Thyroid gland (tissue), 4 donors: ENCODE measurements around the gene RAD52. TPM values are rescaled to one million over a fixed set of nuclear protein-coding genes. Genes with fewer than 3 reads are reported as not detected.

Experiments
- DNase-seq, 2 donors: peaks; one replicate each; pipeline ENCODE4 v3.0.0-alpha.2; 2019
- H3K27ac ChIP-seq, 3 donors: fragments of 200-600 bp; sonication (generic); 1 replicate in 2 of 3; 2 replicates in 1 of 3; pipeline ENCODE4 v1.5.1; 2016 to 2019; ENCODE audit warnings: mild to moderate bottlenecking in 1 of 3, moderate library complexity in 1 of 3
- H3K27me3 ChIP-seq: fragments of 200-600 bp; sonication (generic); one replicate; pipeline ENCODE4 v1.5.1; 2019
- H3K36me3 ChIP-seq, 2 donors: fragments of 200-600 bp; sonication (generic); one replicate each; pipeline ENCODE4 v1.5.1; 2016 to 2019
- H3K4me1 ChIP-seq, 2 donors: fragments of 200-600 bp; sonication (generic); one replicate each; pipeline ENCODE4 v1.5.1; 2017 to 2019
- H3K4me3 ChIP-seq, 3 donors: fragments of 200-600 bp; sonication (generic); replicated peaks in 1 of 3; 1 replicate in 2 of 3; 2 replicates in 1 of 3; pipeline ENCODE4 v1.5.1; 2016; ENCODE audit warnings: mild to moderate bottlenecking in 1 of 3
- H3K9me3 ChIP-seq: fragments of 200-600 bp; sonication (generic); one replicate; pipeline ENCODE4 v1.5.1; 2017
- POLR2A ChIP-seq, 2 donors: fragments of 450-650 bp; IDR thresholded peaks; one replicate each; pipeline ENCODE4 v1.6.1; 2017; ENCODE audit warnings: antibody characterized with exemption in 2 of 2, mild to moderate bottlenecking in 2 of 2, moderate library complexity in 1 of 2
- WGBS, 2 donors: methylation state at CpG; one replicate each; pipeline ENCODE4 v1.1.5; 2017; 5-methylcytosine and 5-hydroxymethylcytosine counted together
- intact Hi-C: fragments of 100-400 bp; cut with DNase I; formaldehyde crosslinking; loops from one replicate; pipeline ENCODE4 v1.15.1; 2023
- total RNA-seq, 4 donors: library from RNA; depleted of rRNA; stranded (reverse); fragments of >200 nt; gene quantifications; one replicate each; pipeline ENCODE4 v1.2.3, GENCODE V29; 2016
- TF ChIP-seq, protein P1 (sequence below), 6 experiments: fragments of 200-600 bp in 3 of 6; fragments of 450-650 bp in 3 of 6; sonication (generic) in 3 of 6; IDR thresholded peaks; one replicate each; pipeline ENCODE4 v1.5.1; 2016 to 2019; ENCODE audit warnings: antibody characterized with exemption in 6 of 6, mild to moderate bottlenecking in 2 of 6, inconsistent platforms in 1 of 6, moderate library complexity in 1 of 6

Gene RAD52
- total RNA-seq, 4 donors from 2014 or later, result 27.4 to 35.1 (median 31.0) TPM

DNA sequence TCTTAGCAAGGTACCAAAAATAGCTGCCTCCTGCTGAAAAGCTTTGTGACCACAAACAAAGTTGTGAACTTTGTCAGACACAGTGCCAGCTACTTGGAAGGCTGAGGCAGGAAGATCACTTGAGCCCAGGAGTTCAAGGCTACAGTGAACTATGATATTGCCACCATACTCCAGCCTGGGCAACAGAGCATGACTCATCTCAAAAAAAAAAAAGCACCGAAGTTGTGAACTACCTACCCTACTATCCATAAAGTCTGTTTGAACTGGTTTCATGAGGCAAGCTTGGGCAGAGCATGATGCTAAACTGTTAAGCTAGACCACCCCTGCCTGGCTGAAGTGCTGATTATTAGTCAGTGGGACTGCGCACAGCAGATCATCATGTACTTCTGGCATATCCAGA is 75.5 kb downstream of the RAD52 start:
- DNase-seq, result no peak
- H3K9me3 ChIP-seq, result no peaks in the 10 kb centered on the region
- no peaks in the 10 kb centered on the region for H3K27me3 ChIP-seq
- no peak for TF ChIP-seq POLR2A (IDR thresholded peaks at IDR 0.05)
- no peak overlapping the region for H3K27ac ChIP-seq
- intact Hi-C loops, result no loop called here
- 65 to 82% methylated on average over 2 of the region's 2 CpGs for WGBS, 2 donors
- peaks cover 7 to 16% of the 10 kb centered on the region in 2 donors for H3K36me3 ChIP-seq
- peaks cover 0 to 3% of the 10 kb centered on the region in 2 donors for H3K4me1 ChIP-seq
- H3K4me3 ChIP-seq, result no peak overlapping the region

DNA sequence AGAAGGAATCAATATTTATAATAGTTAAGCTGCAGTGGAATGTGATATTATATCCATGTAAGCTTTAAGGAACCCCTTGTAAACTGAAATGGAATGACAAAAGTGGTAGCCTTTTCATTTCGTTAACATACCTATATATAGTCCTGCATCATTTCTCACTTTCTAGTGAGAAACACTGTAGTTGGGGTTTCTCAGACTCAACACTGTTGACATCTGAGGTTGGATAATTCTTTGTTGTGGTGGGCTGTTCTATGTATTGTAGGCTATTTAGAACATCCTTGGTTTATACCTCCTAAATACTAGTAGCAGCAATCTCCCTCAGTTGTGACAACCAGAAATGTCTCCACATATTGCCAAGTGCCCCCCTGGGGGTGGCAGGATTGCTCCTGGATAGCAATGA is 79.1 kb downstream of the RAD52 start:
- 83 to 93% methylated on average over 1 of the region's 1 CpG for WGBS, 2 donors
- peaks cover 11 to 32% of the 10 kb centered on the region in 2 donors for H3K36me3 ChIP-seq
- no peak for DNase-seq
- TF ChIP-seq, protein P1, sequence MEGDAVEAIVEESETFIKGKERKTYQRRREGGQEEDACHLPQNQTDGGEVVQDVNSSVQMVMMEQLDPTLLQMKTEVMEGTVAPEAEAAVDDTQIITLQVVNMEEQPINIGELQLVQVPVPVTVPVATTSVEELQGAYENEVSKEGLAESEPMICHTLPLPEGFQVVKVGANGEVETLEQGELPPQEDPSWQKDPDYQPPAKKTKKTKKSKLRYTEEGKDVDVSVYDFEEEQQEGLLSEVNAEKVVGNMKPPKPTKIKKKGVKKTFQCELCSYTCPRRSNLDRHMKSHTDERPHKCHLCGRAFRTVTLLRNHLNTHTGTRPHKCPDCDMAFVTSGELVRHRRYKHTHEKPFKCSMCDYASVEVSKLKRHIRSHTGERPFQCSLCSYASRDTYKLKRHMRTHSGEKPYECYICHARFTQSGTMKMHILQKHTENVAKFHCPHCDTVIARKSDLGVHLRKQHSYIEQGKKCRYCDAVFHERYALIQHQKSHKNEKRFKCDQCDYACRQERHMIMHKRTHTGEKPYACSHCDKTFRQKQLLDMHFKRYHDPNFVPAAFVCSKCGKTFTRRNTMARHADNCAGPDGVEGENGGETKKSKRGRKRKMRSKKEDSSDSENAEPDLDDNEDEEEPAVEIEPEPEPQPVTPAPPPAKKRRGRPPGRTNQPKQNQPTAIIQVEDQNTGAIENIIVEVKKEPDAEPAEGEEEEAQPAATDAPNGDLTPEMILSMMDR (IDR thresholded peaks at IDR 0.05), result no peak
- TF ChIP-seq POLR2A (IDR thresholded peaks at IDR 0.05), result no peak
- no peaks in the 10 kb centered on the region for H3K9me3 ChIP-seq
- H3K4me1 ChIP-seq, result peaks cover 0 to 3% of the 10 kb centered on the region in 2 donors
- no peaks in the 10 kb centered on the region for H3K27me3 ChIP-seq
- H3K27ac ChIP-seq, result no peak overlapping the region
- intact Hi-C loops, result no loop called here
- H3K4me3 ChIP-seq, result no peak overlapping the region

DNA sequence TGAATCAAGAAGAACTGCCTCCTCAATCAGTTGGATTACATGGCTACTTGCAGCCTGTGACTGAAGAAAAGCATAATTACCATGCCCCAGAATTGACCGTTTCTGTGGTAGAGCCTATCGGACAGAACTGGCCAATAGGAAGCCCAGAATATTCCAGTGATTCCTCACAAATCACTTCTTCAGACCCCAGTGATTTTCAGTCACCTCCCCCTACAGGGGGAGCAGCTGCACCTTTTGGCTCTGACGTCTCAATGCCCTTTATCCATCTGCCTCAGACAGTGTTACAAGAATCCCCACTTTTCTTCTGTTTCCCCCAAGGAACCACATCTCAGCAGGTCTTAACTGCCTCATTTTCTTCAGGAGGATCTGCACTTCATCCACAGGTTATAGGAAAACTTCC is 80.8 kb downstream of the RAD52 start:
- peaks cover 0 to 3% of the 10 kb centered on the region in 2 donors for H3K4me1 ChIP-seq
- TF ChIP-seq POLR2A (IDR thresholded peaks at IDR 0.05), result no peak
- TF ChIP-seq, protein P1 (IDR thresholded peaks at IDR 0.05), result no peak
- peaks cover 11 to 32% of the 10 kb centered on the region in 2 donors for H3K36me3 ChIP-seq
- intact Hi-C loops, result no loop called here
- no peak for DNase-seq
- WGBS, 2 donors, result 73 to 77% methylated on average over 3 of the region's 3 CpGs
- no peaks in the 10 kb centered on the region for H3K27me3 ChIP-seq
- no peak overlapping the region for H3K27ac ChIP-seq
- no peaks in the 10 kb centered on the region for H3K9me3 ChIP-seq
- H3K4me3 ChIP-seq, result no peak overlapping the region

DNA sequence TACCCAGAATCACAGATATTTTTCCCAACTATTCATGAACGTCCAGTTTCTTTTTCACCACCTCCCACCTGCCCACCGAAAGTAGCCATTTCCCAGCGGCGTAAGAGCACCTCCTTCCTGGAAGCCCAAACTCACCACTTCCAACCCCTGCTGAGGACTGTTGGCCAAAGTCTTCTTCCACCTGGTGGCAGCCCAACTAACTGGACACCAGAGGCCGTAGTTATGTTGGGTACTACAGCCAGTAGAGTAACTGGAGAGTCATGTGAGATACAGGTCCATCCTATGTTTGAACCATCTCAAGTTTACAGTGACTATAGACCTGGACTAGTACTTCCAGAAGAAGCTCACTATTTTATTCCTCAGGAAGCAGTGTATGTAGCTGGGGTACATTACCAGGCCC is 81.6 kb downstream of the RAD52 start:
- 97 to 98% methylated on average over 5 of the region's 5 CpGs for whole genome bisulfite sequencing, 2 donors
- peaks cover 11 to 32% of the 10 kb centered on the region in 2 donors for H3K36me3 ChIP-seq
- no peaks in the 10 kb centered on the region for H3K9me3 ChIP-seq
- H3K27me3 ChIP-seq, result no peaks in the 10 kb centered on the region
- H3K4me3 ChIP-seq, result no peak overlapping the region
- no peak overlapping the region for H3K27ac ChIP-seq
- peaks cover 2 to 7% of the 10 kb centered on the region in 2 donors for H3K4me1 ChIP-seq
- intact Hi-C loops, result no loop called here
- DNase-seq, result no peak
- TF ChIP-seq, protein P1 (IDR thresholded peaks at IDR 0.05), result no peak
- no peak for TF ChIP-seq POLR2A (IDR thresholded peaks at IDR 0.05)

DNA sequence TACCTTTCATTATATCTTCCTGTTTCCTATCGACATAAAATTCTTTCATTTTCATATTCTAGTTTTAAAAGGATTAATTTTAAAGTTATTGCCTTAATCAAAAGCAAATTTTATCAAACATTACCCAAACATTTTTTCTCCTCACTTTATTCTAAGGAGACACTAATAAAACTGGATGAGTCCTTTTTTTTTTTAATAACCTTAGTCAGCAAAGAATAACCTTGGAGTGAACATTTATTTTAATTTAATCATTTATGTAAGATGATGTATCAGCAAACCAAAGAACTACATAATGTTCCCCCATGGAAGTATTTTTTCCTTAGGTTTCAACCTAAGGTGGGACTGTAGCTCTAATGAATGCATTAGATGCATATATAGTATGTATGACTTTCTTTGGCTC is 83.9 kb downstream of the RAD52 start:
- peaks cover 4 to 19% of the 10 kb centered on the region in 2 donors for H3K36me3 ChIP-seq
- intact Hi-C loops, result no loop called here
- H3K27ac ChIP-seq, result no peak overlapping the region
- no peak overlapping the region for H3K4me3 ChIP-seq
- no peak for DNase-seq
- 93% methylated on average over 1 of the region's 1 CpG for WGBS, 2 donors
- no peaks in the 10 kb centered on the region for H3K9me3 ChIP-seq
- H3K4me1 ChIP-seq, result peaks cover 12 to 14% of the 10 kb centered on the region in 2 donors
- TF ChIP-seq, protein P1 (IDR thresholded peaks at IDR 0.05), result no peak
- TF ChIP-seq POLR2A (IDR thresholded peaks at IDR 0.05), result no peak
- H3K27me3 ChIP-seq, result no peaks in the 10 kb centered on the region

DNA sequence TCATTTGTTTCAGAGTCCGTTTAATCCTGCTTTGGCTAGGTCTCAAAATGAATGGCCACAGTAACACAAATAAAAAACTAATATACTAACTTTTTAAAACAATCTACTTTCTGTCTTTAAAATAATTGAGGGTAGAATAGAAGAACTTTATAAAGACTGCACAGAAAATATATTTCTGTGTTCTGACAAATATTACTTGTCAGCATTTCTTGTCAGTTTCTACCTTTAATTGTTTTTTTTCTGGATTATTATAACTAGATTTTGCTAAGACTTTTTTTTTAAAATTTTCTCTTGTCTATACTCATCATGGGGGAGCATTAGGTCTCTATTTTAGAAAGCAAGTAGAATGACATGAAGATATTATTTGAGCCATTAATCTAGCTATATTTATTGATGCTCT is 86.2 kb downstream of the RAD52 start:
- 86 to 92% methylated on average over 1 of the region's 1 CpG for WGBS, 2 donors
- no peak overlapping the region for H3K4me3 ChIP-seq
- intact Hi-C loops, result no loop called here
- peaks cover 0 to 9% of the 10 kb centered on the region in 2 donors for H3K36me3 ChIP-seq
- peaks cover 12 to 14% of the 10 kb centered on the region in 2 donors for H3K4me1 ChIP-seq
- DNase-seq, result no peak
- H3K27ac ChIP-seq, result no peak overlapping the region
- TF ChIP-seq POLR2A (IDR thresholded peaks at IDR 0.05), result no peak
- H3K27me3 ChIP-seq, result no peaks in the 10 kb centered on the region
- H3K9me3 ChIP-seq, result no peaks in the 10 kb centered on the region
